Progenitor cell of endocrine pancreas (in vitro differentiated cells): ENCODE results near the gene FGF3. TPM values are rescaled to one million over a fixed set of nuclear protein-coding genes. Genes with fewer than 3 reads are reported as not detected.

ENCODE experiments used
- DNase-seq: peaks from one replicate; pipeline ENCODE4 v3.0.0; 2021; ENCODE audit warnings: low spot score; ENCODE audit not compliant: unreplicated experiment
- H3K27ac Mint-ChIP-seq: 2 replicates; pipeline ENCODE4 v1.8.0; 2021; ENCODE audit warnings: mild to moderate bottlenecking, moderate library complexity, mixed read lengths
- H3K27me3 Mint-ChIP-seq: 2 replicates; pipeline ENCODE4 v1.8.0; 2021; ENCODE audit warnings: mixed read lengths
- H3K36me3 Mint-ChIP-seq: 2 replicates; pipeline ENCODE4 v1.8.0; 2022; ENCODE audit warnings: mixed read lengths; ENCODE audit not compliant: insufficient read depth
- H3K4me1 Mint-ChIP-seq: 2 replicates; pipeline ENCODE4 v1.8.0; 2021; ENCODE audit warnings: low read depth, mixed read lengths
- H3K4me3 Mint-ChIP-seq: 2 replicates; pipeline ENCODE4 v1.8.0; 2021; ENCODE audit warnings: low read depth, mild to moderate bottlenecking, moderate library complexity, mixed read lengths
- H3K9me3 Mint-ChIP-seq: 2 replicates; pipeline ENCODE4 v1.8.0; 2021; ENCODE audit warnings: low read depth, mixed read lengths
- total RNA-seq: library from RNA; stranded (reverse); gene quantifications from 2 replicates; pipeline ENCODE4 v1.2.1, GENCODE V29; 2021
- TF ChIP-seq, protein P1 (sequence below): fragments of 200-600 bp; sonication (generic); IDR thresholded peaks from one replicate; pipeline ENCODE4 v1.5.0; 2021; ENCODE audit warnings: antibody characterized with exemption, mild to moderate bottlenecking; ENCODE audit not compliant: unreplicated experiment

Gene FGF3
- total RNA-seq, 1 donor from 2014 or later = not detected

- Mint-ChIP-seq H3K27me3 (peaks cover 28% of the 10 kb centered on the region), H3K4me1 (no peaks in the 10 kb centered on the region), H3K36me3 (no peaks in the 10 kb centered on the region), H3K4me3 (no peak overlapping the region), H3K27ac (no peak overlapping the region), H3K9me3 (no peaks in the 10 kb centered on the region)
- no peak for DNase-seq
- TF ChIP-seq, protein P1, sequence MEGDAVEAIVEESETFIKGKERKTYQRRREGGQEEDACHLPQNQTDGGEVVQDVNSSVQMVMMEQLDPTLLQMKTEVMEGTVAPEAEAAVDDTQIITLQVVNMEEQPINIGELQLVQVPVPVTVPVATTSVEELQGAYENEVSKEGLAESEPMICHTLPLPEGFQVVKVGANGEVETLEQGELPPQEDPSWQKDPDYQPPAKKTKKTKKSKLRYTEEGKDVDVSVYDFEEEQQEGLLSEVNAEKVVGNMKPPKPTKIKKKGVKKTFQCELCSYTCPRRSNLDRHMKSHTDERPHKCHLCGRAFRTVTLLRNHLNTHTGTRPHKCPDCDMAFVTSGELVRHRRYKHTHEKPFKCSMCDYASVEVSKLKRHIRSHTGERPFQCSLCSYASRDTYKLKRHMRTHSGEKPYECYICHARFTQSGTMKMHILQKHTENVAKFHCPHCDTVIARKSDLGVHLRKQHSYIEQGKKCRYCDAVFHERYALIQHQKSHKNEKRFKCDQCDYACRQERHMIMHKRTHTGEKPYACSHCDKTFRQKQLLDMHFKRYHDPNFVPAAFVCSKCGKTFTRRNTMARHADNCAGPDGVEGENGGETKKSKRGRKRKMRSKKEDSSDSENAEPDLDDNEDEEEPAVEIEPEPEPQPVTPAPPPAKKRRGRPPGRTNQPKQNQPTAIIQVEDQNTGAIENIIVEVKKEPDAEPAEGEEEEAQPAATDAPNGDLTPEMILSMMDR = no peak
Observed at GRCh38 chr11:69834251-69834650, 15.0 kb upstream of the FGF3 start.

GRCh38 chr11:69832561-69833413, 13.6 kb upstream of the FGF3 start:
- no peaks in the 10 kb centered on the region for H3K36me3 Mint-ChIP-seq
- H3K27me3 Mint-ChIP-seq = peaks cover 24% of the 10 kb centered on the region
- H3K27ac Mint-ChIP-seq = no peak overlapping the region
- no peak overlapping the region for H3K4me3 Mint-ChIP-seq
- no peaks in the 10 kb centered on the region for H3K9me3 Mint-ChIP-seq
- peaks cover 7% of the 10 kb centered on the region for H3K4me1 Mint-ChIP-seq
- TF ChIP-seq, protein P1 = no peak
- DNase-seq = no peak

DNA sequence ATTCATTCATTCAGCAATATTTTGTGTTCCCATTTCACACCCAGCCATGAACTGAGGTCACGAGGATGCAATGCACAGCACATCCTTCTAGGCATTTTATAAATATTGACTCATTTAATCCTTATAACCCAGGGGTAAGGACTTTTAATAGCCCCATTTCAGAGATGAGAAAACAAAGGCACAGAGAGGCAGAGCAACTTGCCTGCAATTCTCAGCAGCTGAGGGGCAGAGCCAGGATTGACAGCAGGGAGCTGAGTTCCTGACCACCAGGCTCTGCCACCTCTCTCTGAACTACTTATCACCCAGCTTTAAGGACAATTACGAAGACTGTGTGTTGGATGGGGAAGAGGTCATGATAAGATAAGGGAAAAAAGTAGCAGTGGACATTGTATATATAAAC, 12.8 kb upstream of the FGF3 start:
- H3K4me1 Mint-ChIP-seq = peaks cover 7% of the 10 kb centered on the region
- H3K27me3 Mint-ChIP-seq = peaks cover 24% of the 10 kb centered on the region
- H3K27ac Mint-ChIP-seq = no peak overlapping the region
- H3K9me3 Mint-ChIP-seq = no peaks in the 10 kb centered on the region
- H3K36me3 Mint-ChIP-seq = no peaks in the 10 kb centered on the region
- TF ChIP-seq, protein P1 = no peak
- DNase-seq = no peak
- no peak overlapping the region for H3K4me3 Mint-ChIP-seq

GRCh38 chr11:69830086-69830485, 10.9 kb upstream of the FGF3 start:
- peaks cover 29% of the 10 kb centered on the region for H3K27me3 Mint-ChIP-seq
- TF ChIP-seq, protein P1 = no peak
- no peak overlapping the region for H3K27ac Mint-ChIP-seq
- peaks cover 7% of the 10 kb centered on the region for H3K4me1 Mint-ChIP-seq
- no peak for DNase-seq
- H3K36me3 Mint-ChIP-seq = no peaks in the 10 kb centered on the region
- no peak overlapping the region for H3K4me3 Mint-ChIP-seq
- H3K9me3 Mint-ChIP-seq = no peaks in the 10 kb centered on the region

DNA sequence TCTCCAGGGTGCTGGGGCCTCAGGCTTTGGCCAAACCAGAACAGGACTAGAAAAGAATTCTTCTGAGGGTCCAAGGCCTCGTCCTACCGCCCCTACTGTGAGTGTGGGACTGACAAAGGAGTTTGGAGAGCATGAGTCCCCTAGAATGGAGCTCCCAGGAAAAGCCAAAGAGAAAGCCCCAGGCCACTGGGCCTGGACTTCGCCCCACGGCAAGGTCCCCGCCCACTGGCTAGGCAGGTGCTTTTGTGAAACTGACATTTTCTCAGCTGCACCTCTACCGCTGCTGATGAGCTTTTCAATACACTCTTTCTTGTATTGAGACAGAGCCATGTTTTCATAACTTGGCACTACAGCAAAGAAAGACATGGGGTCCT, 9.7 kb upstream of the FGF3 start:
- TF ChIP-seq, protein P1 = no peak
- DNase-seq = no peak
- Mint-ChIP-seq H3K9me3 (no peaks in the 10 kb centered on the region), H3K36me3 (no peaks in the 10 kb centered on the region), H3K27ac (no peak overlapping the region), H3K4me3 (no peak overlapping the region), H3K27me3 (peaks cover 38% of the 10 kb centered on the region), H3K4me1 (peaks cover 7% of the 10 kb centered on the region)
